ENCODE results near the gene CNTN5.
"Not testable (repeated sequence)": the region's sequence is repeated elsewhere in the genome, so short reads cannot be mapped to it uniquely, and the experiment has no call there.

CNTN5 gene

GRCh38 chr11:99020352-99021225, at the start of gene CNTN5:
CNTN5 (plus strand) TSS chr11:99020949.
- no peak for DNase-seq (ENCODE audit: low read depth)

- no peak for DNase-seq (ENCODE audit: low read depth)
Observed at GRCh38 chr11:98979205-98979604, 41.5 kb upstream of the CNTN5 start.

- peak; percentile 23 for DNase-seq (ENCODE audit: low read depth)
Observed at GRCh38 chr11:99015634-99016454, 4.9 kb upstream of the CNTN5 start.

- DNase-seq (ENCODE audit: low read depth): no peak
Observed at GRCh38 chr11:99019696-99020095, 1.1 kb upstream of the CNTN5 start.

DNA sequence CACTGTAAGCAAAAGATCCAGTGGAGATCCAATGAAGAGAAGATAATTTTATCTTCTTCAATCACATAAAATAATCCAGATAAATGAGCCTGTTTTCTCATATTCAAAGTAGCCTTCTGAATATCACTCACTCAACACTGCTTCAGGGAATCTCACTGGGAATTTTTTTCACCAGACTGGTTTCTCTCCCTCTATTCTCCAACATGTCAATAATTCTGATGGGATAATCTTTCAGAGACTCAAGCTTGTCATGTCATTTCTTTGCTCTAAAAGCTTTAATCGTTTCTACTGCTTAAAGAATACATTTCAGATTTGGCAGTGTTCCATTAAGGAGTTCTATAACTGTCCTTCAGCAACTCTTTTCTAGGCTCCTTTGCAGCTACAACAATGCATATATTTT, 16.3 kb downstream of the CNTN5 start:
- no peak for DNase-seq (ENCODE audit: low read depth)

DNA sequence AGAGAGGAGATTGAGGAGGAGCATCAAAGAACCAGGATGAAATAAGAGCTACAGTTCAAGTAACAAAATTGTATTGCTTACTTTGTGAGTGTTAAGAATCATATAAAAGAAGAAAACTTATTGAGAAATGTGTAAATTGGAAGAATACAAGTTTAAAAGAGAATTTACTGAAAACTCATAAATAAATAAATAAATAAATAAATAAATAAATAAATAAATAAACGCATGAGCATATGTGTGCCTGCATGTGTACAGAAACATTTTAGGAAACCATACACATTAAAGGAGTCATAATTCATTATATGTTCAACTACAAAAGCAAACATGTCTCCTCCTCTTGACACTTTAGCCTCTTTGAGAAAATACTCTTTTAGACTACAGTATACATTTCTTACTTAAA, 42.6 kb downstream of the CNTN5 start:
- DNase-seq (ENCODE audit: low read depth): no peak

- DNase-seq (ENCODE audit: low read depth): no peak
Observed at GRCh38 chr11:99065121-99065520, 44.4 kb downstream of the CNTN5 start.

DNA sequence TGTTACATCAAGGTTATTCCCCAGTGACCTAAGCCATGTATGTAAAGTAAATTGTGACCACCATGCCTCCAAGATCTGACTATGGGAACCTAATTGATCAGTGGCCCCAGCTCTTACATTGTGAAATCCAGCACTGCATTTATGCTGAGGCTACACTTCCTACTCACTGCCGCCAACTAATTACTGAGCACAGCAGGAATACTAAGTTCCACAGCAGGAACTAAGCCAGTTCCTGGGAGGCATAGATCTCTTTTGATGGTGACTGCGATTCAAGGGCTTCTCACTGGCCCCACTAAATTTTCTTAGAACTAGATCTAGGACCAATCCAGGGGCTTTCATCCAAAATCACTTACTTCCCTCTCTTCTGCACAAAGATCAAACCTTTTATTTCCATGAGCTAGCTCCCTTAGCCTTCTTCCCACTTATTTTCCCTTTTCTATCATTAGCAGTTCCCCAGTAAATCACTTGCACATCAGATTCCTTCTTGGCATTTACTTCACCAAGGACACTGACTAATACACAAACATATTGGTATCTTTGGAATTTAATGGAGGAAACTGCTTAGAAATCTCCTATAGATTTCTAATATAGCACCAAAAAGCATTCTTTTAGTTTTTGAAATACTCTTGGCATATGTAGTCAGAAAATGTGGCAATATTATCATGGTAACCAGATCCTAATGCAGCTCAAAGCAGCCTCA, 46.0 kb downstream of the CNTN5 start:
- no peak for DNase-seq (ENCODE audit: low read depth)

DNA sequence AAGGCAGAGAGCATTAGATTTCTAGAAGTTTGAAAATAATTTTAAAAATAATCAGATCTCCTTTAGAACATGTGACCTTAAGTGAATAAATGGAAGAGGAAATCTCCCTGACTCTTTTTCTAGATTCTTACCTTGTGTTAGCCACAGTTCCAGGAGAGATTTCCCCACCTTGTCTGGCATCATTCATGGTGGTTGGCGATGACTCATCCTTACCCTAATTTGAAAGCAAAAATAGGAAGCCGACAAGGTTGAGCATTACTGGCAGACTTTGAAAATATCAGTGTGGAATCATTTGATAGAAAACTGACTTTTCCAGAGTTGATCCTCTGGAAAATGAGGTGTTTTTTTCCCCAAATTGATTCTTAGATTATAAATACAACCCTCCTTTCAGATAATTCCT, 48.1 kb downstream of the CNTN5 start:
- DNase-seq (ENCODE audit: low read depth): no peak

GRCh38 chr11:99069856-99070444, 49.2 kb downstream of the CNTN5 start:
- no peak for DNase-seq (ENCODE audit: low read depth)

DNA sequence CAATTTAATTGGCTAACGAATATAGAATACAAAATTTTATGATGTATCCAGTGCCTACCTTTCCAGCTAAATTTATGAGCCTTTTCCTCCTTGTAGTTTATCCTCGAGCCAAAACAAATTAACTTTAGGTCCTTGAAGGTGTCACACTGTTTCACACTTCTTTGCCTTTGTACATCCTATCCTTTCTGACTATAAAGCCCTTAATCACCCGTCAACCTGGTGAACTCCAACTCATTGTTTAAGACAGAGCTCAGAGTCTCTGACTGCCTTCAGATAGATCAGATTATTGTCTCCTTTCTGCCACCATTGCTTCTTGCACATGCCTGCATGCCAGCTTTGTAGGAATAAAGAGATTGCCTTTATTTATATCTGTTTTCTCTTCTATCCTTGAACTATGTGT, 58.8 kb downstream of the CNTN5 start:
- no peak for DNase-seq (ENCODE audit: low read depth)

GRCh38 chr11:99080154-99080553, 59.4 kb downstream of the CNTN5 start:
- no peak for DNase-seq (ENCODE audit: low read depth)

GRCh38 chr11:99098258-99098657, 77.5 kb downstream of the CNTN5 start:
- DNase-seq (ENCODE audit: low read depth): no peak

DNA sequence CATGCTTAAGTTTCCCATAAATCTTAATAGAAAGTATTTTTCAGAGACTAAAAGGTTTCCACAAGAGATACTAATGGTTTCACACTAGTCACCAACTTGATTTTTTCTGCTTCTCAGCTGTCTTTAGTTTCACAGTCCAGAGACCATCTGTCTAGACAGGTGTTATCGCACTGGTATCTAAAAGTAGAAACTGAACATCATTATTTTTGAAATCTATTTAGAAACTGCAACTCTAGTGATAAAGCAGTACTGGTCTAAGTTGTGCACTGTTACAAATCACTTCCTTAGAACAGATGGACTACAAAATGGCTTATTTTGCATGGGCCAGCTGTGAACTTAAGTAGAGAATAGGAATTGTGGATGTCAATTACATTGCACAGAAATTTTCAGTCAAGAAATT, 78.0 kb downstream of the CNTN5 start:
- DNase-seq (ENCODE audit: low read depth): no peak

DNA sequence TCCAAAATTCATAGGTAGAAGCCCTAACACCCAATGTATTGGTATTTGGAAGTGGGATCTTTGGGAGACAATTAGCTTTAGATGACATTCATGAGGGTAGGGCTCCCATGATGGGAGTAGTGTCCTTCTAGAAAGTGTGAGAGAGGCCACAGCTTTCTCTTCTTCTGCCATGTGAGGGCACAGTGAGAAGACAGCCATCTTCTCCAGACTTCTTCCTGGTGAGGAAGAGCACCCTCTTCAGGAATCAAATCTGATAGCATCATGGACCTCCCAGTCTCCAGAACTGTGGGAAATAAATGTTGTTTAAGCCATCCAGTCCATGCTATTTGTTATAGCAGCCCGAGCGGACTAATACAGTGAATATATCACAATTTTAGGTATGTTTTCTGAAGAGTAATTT, 96.9 kb downstream of the CNTN5 start:
- no peak for DNase-seq (ENCODE audit: low read depth)

GRCh38 chr11:99133862-99134261, 113.1 kb downstream of the CNTN5 start:
- not testable (repeated sequence) for DNase-seq (ENCODE audit: low read depth)

DNA sequence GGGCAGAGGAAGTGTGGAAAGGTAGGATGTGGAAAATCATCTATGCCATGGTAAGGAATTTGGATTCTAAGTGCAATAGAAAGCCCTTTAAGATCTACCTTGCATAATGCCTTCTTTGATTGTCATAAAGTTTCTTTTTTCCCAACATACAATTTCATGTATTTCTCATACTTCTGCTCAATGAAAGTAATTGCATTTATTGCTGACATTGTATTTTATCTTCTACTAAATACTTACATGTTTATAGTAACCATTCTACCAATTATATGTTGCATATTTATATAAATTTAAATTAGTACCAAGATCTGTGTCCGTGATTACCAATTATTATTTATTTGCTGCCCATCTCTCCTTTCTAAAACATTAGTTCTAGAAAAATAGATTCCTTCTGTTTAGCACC, 114.8 kb downstream of the CNTN5 start:
- DNase-seq (ENCODE audit: low read depth): no peak

- no peak for DNase-seq (ENCODE audit: low read depth)
Observed at GRCh38 chr11:99142237-99142636, 121.5 kb downstream of the CNTN5 start.

GRCh38 chr11:99148352-99148751, 127.6 kb downstream of the CNTN5 start:
- DNase-seq (ENCODE audit: low read depth): no peak

DNA sequence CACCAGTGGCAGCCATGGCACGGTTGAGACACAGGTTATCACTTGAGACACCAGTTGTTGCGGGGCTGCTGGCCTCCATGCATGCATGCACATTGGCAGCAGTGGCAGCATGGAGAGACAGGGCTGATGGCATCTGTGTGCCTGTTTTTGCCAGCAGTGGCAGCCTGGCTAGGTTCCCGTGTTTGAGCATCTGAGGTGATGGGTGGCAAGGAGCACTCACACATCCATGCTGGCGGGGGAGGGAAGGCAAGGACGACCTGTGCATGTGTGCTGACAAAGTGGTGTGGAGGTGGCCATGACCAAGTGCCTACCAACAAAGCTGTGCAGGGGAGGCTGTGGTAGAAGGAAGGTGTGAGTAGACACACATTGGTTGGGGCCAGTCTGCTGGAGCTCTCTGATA, 133.5 kb downstream of the CNTN5 start:
- DNase-seq (ENCODE audit: low read depth): no peak

DNA sequence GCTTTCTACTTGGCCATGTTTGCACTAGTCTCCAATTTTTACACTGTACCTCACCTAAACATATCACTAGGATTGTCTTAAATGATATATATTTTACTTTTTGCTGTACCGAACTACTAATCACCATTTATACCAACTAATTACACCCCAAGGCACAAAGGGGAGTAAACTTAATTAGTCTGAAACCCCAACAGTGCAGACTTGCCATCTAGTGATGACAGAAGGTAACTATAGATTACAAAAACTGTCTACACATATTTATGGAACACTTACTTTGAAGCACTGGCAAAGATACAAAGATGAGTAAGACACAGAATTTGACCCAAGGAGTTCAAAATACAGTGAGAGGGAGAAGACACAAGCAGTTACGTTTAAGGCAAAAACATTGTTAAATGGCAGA, 139.7 kb downstream of the CNTN5 start:
- DNase-seq (ENCODE audit: low read depth): no peak

GRCh38 chr11:99162819-99163218, 142.1 kb downstream of the CNTN5 start:
- no peak for DNase-seq (ENCODE audit: low read depth)
